CD4-positive, alpha-beta T cell treated with Interferon alpha-2 for 1 hour (primary cell): Measurements from ENCODE around the gene KRT28.
A peak's percentile ranks its signal among the peaks of the same experiment; 100 is the strongest.

Source experiments
- DNase-seq, 2 donors: peaks; one replicate each; pipeline ENCODE4 v3.0.0-alpha.2; 2020 to 2022

Gene KRT28

GRCh38 chr17:40799859-40800258 is at the start of gene KRT28:
KRT28 (minus strand) TSS chr17:40799959; CDS start chr17:40799893, 66 bp downstream.
- DNase-seq: no peak

- DNase-seq: no peak
These were observed 49.0 kb upstream of the KRT28 start for GRCh38 chr17:40848583-40849235.

- no peak for DNase-seq
These were observed 46.9 kb upstream of the KRT28 start for GRCh38 chr17:40846515-40847144.

- no peak for DNase-seq
These were observed 44.9 kb upstream of the KRT28 start for GRCh38 chr17:40844671-40845107.

GRCh38 chr17:40843242-40843641 is 43.5 kb upstream of the KRT28 start:
- DNase-seq: no peak

GRCh38 chr17:40841246-40841645 is 41.5 kb upstream of the KRT28 start:
- DNase-seq: no peak

GRCh38 chr17:40839194-40839593 is 39.4 kb upstream of the KRT28 start:
- no peak for DNase-seq

GRCh38 chr17:40836020-40836419 is 36.3 kb upstream of the KRT28 start:
- DNase-seq: no peak

GRCh38 chr17:40833882-40834281 is 34.1 kb upstream of the KRT28 start:
- no peak for DNase-seq

GRCh38 chr17:40832840-40833239 is 33.1 kb upstream of the KRT28 start:
- DNase-seq: no peak

GRCh38 chr17:40830085-40830776 is 30.5 kb upstream of the KRT28 start:
- DNase-seq: no peak

- no peak for DNase-seq
These were observed 28.8 kb upstream of the KRT28 start for GRCh38 chr17:40828454-40829044.

- no peak for DNase-seq
These were observed 28.1 kb upstream of the KRT28 start for GRCh38 chr17:40827746-40828453.

GRCh38 chr17:40825599-40825998 is 25.8 kb upstream of the KRT28 start:
- no peak for DNase-seq

GRCh38 chr17:40824015-40824832 is 24.5 kb upstream of the KRT28 start:
- no peak for DNase-seq

- DNase-seq: no peak
These were observed 22.5 kb upstream of the KRT28 start, which contains the start of gene KRT10 for GRCh38 chr17:40822132-40822812. KRT10 (minus strand) TSS chr17:40822614; CDS start chr17:40822585, 29 bp downstream.

GRCh38 chr17:40821536-40821935 is 21.8 kb upstream of the KRT28 start:
- DNase-seq: no peak

GRCh38 chr17:40820228-40820838 is 20.6 kb upstream of the KRT28 start:
- DNase-seq: no peak

- no peak for DNase-seq
These were observed 19.9 kb upstream of the KRT28 start for GRCh38 chr17:40819528-40820125.

- DNase-seq: peak; percentile 83 to 90
These were observed 19.2 kb upstream of the KRT28 start for GRCh38 chr17:40818733-40819527.
